NCI-H510A treated with DMSO at 0.1 percent for 48 hours (cell line): Measurements from ENCODE around the gene MRAS.
"Not testable (repeated sequence)": the region's sequence is repeated elsewhere in the genome, so short reads cannot be mapped to it uniquely, and the experiment has no call there.

Experiments
- DNase-seq: peaks from one replicate; lab custom pipeline; 2025; lab: John Stamatoyannopoulos, UW

MRAS gene

DNA sequence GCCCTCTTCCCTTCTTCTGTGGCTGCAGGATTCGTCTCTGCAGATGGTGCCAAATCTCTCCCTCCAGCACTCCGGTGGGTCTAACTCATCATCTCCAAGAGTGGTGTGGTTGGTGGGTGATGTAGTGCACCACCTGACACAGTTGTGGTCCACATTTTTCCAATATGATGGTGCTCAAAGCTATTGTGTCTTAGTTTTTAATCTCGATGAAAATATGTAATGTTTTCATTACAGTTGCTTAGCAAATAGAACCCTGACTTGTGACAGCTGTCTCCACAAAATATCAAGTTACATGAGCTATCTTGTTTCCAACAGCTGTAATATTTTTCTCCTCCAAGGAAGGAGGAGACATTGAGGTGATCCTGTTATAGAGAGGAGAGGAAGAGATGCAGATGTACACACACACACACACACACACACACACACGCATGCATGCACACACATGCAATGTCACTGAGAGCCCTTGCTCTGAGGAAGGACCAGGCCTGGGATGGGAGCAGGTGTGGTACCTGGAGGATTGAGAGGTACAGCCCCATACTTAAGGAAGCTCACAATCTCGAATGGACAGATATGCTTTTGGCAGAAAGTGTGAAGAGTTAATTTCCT is 70.3 kb downstream of the MRAS start:
- DNase-seq, result peak; percentile 39

DNA sequence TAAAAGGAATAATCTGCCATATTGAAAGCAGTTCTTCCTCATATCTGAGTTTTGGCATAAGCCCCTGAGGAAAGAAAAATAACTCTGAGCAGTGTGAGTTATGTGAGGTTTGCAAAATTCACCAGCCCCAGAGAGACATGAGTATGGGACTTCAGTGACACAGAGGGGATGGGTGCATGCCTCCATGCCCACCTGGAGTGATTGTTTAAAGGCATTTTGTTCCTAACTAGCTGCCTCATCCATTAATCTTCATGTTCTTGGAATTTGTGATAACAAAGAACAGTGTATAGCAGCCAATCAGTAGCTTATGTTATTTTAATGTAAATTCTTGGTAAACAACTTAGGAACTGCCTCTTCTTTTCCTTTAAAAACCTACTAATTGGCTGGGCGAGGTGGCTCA is 74.9 kb downstream of the MRAS start:
- no peak for DNase-seq

DNA sequence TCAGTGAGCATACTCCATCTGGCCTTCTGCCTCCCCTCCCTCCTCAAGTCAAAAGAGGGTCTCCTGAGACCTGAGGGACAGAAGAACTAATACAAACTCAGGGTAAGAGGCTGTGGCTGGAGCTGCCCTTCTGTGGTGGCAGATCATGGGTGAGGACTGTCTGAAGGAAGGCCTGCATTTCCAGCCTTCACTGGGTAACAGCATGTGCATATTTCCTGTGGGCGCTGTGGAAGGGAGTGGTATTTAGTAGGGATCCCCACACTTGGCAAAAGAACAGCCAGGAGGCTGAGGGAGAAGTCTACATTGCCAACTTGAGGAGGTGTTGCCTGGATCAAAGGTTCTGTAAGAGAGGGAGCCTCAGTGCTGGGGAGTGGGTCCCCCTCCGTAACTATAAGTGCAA is 75.9 kb downstream of the MRAS start:
- DNase-seq, result no peak

DNA sequence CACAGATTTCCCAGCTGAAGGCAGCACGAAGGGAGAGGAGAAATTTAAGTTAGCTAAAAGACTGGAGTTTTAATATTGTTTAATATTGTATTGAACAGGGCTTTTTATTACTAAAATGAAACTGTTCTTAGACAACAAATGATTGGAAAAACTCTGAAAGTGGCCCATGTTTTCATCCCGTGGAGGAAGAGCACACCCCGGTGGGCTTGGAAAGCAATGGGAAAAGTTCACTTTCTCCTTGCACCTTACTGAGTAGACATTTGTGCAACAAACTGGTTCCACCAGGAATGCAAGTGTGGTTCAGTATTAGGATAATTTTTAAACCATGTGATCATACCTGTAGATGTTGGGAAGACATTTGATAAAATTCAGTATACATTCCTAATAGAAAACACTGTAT is 77.8 kb downstream of the MRAS start:
- DNase-seq, result no peak

DNA sequence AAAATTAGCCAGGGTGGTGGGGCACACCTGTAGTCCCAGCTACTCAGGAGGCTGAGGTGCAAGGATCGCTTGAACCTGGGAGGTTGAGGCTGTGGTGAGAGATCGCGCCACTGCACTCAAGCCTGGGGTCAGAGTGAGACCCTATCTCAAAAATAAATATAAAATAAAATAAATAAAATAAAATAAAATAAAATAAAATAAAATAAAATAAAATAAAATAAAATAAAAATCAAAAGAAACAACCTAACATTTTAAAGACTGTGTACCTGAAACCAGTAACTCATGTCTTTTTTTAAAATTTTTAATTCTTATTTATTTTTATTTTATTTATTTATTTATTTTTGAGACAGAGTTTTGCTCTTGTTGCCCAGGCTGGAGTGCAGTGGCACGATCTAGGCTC is 78.4 kb downstream of the MRAS start:
- not testable (repeated sequence) for DNase-seq

DNA sequence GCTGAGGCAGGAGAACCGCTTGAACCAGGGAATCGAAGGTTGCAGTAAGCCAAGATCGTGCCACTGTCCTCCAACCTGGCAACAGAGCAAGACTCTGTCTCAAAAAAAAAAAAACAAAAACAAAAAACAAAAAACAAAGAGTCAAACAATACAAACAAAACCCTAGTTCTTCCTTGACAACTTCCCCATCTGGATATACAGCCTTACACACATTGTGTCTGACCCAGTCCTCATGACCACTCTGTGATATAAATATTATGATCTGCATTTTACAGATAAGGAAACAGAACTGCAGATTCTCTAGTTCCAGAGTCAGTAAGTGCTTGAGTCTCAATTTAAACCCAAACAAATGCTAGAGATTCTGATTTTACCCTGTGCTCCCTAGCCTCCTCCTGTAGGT is 81.3 kb downstream of the MRAS start:
- DNase-seq, result no peak

DNA sequence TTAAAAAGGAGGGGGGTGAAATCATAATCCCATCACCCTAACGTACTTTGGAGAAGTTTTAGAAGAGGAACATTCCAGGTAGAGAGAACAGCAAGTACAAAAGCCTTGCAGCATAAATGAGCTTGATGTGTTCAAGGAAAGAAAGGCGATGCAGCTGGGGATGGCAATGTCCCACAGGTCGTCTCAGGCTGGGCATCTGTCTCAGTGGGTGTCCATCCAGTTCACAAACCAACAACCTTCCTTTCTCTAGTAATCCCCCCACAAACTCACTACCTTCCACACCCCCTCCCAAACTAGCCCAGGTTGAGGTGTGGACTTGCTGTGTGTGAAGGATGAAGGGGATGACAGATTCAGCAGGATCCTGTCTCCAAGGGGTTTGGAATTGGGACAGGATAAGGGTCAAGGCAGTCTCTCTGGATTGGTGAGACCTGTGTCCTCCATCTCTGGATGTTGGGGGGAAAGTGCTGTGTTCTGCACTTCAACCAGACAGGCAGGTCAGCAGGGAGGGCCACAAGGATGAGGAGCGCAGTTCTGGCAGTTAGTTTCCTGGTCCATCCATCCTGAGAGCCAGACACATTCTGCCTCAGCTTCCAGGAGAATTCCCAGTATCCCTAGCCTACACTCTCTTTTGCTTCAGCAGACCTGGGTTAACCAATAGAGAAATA is 84.3 kb downstream of the MRAS start:
- DNase-seq, result no peak

DNA sequence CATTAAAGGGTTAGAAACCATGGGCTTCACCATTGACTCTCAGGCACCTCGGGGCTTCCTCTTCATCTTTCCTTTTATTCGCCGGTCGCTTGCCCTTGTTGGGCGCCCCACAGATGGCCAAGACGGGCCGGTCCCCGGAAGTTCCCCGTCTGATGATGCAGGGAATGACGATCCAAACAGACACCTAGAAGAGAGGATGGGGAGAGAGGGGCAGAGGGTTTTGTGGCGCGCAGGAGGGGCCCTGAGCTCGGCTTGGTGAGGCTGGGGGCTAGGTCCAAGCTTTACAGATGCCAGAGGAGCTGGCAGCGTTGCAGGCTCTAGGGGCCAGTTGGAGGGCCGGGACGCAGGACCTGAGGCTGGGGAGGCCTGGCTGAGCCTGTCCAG is 85.5 kb downstream of the MRAS start:
- DNase-seq, result no peak

DNA sequence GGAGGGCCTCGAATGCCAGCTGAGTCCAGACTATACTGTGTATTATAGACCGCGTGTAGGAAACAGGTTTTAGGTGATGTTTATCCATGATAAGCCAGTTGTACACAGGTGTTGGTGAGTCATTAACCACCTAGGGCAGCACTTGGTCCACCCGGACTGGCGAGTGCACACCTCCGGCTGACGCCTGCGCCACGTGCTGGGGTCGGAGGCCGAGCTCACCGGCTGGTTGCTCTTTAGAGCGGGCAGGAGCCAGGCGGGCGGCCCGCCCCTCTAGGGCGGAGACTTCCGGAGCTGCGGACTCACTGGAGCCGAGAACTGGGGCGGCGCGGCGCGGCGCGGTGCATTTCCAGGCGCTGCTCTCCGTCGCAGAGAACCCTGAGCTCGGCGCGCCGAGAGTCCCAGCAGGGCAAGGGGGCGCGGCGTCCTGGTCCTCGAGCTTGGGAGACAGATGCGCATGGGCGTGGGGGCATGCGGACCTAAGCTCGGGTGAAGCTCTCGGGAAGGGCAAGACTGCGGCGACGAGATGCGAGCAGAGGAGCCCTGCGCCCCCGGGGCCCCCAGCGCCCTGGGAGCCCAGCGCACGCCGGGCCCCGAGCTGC is 86.0 kb downstream of the MRAS start, which contains the start of gene ESYT3:
TSS of gene ESYT3 (plus strand) at position 341 of the 599 bp plus-strand sequence. CDS start at position 524, 183 bp downstream.
- peak; percentile 20 for DNase-seq

DNA sequence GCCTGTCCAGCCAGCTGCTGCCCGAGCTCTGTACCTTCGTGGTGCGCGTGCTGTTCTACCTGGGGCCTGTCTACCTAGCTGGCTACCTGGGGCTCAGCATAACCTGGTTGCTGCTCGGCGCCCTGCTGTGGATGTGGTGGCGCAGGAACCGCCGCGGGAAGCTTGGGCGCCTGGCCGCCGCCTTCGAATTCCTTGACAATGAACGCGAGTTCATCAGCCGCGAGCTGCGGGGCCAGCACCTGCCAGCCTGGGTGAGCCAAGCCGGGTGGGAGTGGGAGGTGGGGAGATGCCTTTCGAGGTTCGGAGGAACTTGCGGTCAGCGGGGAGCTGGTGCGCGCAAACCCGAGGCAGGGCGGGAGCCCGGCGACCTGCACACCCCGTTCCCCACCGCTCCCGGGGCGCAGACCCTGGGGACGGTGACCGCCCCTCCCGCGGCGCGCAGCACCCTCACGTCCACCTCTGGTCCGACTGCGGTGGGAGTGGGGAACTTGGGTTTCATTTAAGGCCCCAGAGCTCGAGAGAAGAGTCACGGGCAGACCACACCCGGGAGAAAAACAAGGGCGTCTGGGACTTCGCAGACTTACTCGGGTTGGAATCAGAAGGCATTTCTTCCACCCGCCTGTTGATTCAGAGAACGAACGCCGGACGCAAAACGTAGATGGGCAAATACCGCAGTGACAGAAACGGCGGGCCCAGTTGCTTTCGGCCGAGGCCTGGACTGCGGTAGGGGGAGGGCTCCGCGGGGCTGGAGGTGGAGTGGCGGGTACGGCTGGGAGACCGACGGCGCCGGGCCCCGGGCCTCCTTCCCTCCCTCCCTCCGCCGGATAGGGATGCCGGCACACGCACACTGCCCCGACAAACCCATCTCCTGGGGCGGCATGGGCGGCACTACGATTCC is 86.7 kb downstream of the MRAS start:
- DNase-seq, result peak; percentile 24

DNA sequence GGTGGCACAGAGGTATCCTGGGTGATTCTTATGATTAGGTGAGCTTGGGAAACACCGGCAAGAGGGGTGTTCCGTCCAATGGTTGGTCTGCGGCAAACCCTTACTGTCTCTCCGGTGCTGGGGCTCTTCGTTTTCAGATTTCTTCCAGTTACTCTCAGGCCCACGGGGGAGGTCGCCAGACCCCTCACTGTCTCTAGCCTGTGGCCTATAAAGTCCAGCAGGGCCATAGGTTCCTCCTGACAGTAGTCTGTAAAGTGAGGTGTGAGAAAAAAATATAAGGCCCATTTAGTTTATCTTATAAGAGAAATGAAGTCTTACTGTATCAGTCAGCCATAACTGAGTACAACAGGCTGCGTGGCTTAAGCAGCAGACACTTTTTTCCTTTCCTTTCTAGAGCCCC is 87.5 kb downstream of the MRAS start:
- DNase-seq, result no peak

DNA sequence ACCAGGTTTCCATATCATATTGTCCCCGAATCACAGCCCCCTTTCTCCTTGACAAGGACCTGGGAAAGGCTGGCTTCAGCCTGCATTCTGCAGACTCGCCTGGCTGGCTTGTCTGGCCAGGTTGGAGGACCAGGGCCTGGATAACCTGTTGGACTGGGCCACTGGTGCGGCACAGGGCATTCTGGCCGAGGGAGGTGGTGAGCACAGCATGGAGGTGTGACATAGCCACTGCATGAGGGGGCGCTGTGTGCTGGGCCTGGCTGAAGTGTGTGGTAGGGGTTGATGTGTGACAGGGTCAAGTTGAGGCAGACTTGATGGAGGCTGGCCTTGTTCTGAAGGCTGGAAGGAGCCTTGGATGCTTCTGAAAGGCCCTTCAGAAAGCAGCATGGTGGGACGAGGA is 88.9 kb downstream of the MRAS start:
- no peak for DNase-seq

DNA sequence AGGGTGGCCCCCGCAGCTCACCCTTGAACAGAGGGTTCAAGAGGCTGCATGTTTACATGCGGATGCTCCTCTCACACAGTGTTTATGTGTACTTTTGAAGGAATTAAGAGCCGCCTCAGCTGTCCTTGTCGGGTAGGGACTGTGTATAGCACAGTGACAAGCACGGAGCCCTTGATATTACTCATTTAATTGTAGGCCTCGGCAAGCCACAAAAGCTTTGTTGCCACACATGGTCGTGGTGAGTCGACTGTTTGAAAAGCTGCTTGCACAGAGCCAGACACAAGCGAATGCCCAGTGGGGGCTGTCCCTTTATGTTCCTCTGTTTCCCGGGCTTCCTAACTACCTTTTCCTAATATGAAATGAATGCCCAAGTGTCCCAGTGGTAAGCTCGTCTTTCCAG is 90.5 kb downstream of the MRAS start:
- peak; percentile 21 for DNase-seq

DNA sequence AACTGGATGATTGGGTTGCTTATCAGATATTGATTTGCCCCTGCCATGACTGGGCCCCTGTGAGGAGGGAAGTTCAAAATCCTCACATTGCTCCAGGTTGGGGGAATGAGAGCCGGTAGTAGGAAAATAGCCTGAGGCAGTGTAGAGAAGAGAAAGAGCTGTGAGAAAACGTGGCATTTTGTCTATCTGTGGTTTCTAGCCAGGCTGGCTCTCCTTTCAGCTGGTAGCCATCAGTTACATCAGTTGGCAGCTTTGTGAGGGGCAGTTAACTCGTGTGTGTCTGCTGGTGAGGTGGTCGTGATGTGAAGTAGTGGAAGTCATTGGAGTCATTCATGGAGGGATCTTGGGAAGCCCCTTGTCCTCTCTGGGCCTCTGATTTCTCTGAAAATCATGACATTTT is 91.3 kb downstream of the MRAS start:
- no peak for DNase-seq

DNA sequence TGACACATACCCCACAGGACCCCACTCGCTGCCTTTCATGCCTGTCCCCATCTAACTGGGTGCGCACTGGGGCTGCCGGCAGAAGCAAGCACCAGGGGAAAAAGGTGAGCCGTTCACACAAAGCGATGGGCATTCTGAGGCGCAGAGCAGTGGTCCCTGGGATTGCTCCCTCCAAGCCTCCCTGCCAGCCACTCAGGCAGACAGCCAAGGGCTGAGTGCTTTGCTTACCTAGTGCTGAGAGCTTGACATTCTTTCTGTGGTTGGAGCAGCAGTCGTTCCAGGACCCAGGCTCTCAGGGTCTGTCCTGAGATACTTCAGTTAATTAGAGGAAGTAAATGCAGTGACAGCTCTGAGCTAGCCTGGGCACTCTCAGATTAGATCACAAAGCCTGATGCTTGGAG is 91.7 kb downstream of the MRAS start:
- peak; percentile 46 for DNase-seq

DNA sequence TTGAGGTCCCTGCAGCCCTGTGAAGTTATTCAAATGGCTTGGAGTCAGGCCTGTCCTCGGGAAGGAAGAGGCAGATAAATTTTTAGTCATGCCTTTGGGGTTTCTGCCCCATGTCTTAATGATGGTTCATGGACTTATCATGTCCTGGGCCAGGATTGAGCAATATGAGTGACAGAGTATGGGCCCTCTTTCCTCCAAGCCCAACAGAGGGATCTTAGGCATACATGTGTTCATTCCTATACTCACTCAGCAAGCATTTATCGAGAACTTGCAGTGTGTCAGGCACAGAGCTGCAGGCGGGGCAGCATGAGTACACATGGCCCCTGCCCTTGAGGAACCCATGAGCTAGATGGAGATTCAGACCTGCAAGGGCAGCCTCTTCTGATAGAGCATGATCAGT is 92.2 kb downstream of the MRAS start:
- no peak for DNase-seq

DNA sequence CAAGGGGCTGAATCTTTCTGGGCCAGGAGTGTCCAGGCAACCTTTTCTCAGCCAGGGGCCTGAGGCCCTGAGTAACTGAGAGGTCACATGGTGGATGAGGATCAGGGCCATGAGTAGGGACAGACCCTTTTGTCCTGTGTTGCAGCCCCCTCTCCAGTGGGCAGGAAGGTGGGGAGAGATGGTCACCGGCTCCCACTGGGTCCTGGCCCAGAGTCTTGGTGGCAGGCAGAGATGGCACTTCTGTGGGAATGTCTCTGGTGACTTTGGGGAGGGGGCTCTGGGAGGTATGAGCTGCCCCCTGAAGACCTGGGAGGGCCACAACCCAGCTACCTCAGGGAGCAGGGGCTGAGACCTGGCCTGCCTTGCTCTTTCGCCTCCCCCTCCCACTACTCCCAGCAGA is 92.9 kb downstream of the MRAS start:
- DNase-seq, result no peak

DNA sequence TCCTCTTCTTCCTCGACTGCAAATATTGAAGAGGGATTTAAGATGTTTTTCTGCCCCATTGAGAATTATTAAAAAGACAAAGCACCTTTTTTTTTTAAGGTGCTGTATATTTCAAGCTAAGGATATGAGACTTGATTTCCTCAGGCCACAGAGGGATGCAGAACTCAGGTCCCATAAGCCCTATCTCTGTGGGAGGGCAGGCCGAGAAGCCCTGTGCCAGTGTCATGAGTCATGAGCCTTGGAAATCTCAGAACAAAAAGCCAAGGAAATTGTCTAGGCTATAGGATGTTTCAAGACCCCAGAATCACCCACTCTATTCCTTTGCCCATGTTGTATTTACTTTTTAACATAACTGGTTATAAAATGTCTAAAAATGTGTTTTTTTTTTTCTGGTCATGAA is 93.4 kb downstream of the MRAS start:
- no peak for DNase-seq

DNA sequence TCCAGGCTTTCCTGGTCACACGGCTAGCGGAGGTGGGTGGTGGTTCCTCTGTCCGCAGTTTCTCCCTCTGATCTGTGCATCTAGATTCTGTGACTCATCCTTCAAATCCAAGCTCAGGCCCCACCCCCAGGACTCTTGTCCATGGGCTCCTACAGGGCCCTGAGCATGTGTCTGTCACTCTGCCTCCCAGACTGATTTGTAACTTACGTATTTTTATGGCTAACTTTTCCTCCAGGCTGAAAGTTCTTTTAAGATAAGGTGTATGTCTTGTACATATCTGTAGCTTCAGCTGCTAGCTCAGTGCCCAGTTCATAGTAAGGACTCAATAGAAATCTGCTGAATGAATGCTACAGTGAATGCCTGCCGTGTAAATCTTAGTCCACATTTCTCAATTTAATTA is 94.1 kb downstream of the MRAS start:
- DNase-seq, result no peak

DNA sequence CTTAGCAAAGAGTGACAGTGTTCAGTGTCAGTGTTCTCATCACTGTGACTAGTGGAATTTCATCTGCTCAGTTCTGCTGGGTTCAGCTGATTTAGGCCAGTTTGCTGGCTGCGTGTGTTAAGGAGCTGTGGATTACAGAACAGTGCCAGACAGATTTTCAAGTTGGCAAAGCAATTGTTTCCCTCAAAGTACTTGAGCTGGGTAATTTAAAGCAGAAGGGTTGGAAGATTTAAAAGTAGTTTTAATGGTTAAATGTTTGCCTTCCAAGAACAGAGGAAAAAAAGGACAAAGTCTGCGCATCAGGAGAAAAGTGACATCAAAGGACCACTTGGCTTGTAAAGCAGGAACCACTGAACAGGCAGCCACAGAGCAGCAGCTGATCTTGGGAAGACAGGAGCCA is 94.7 kb downstream of the MRAS start:
- DNase-seq, result no peak

DNA sequence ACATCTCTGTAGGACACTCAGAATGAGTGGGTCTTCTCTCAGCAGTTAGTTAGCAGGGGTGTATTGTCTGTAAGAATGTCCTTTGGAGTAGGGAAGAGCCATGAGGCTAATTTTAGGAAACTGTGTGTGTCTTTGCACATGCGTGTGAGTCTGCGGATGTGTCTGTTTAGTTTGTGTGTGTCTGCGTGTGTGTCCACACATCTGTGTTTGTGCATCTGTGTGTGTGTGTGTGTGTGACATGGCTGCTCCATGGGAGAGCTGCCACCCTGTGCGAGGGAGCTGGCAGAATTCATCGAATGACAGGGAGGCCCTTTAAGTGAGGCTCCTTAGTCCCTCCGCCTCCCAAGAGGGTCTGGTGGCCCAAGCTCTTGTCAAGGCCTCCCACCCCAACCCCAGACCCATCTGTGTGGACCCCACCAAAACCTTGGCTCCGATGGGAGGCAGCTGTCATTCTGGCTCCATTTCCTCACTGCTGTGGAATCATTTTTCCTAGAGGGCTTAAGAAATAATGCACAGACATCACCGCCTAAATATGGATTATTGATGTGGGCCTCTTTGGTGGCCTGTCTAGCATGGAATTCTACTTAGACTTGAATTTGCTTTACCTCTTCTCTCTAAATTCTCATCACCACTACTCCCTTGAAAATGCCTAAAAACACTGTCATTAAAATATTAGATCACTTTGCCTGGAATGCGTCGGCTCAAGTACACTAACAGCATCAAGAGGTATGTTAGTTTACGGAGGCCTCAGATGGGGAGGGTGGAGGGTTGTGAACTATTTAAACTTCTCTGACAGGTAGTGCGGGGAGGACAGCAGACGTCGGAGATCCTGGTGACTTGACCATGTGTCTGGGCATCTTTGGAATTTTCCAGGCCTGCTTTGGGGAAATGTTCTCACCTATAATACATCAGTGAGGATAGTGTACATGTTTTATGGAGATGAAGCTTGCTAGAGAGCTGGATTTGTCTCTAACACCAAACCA is 95.4 kb downstream of the MRAS start:
- no peak for DNase-seq
